ENCODE results near the gene BMP7.

The BMP7 gene

GRCh38 chr20:57190536-57191264 is 75.7 kb downstream of the BMP7 start:
- no peak for DNase-seq (ENCODE audit: low read depth)

DNA sequence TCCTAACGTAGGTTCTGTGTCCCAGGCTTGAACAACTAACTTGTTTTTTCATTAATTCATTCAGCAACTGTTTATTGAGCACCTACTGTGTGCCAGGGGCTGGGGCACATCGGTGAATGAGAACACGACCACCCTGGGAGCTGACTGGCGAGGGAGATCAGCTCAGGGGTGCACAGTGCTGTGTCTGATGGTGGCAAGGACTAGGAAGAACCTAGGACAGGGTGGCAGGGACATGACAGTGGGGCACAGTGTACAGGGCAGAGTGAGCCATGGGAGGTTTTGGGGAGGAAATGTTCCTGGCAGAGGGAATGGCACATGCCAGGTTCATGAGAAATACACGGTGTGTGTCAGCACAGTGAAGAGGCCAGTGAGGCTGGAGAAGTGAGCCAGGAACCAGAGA is 76.7 kb downstream of the BMP7 start:
- DNase-seq (ENCODE audit: low read depth) = no peak

GRCh38 chr20:57188576-57189079 is 77.8 kb downstream of the BMP7 start:
- DNase-seq (ENCODE audit: low read depth) = no peak

DNA sequence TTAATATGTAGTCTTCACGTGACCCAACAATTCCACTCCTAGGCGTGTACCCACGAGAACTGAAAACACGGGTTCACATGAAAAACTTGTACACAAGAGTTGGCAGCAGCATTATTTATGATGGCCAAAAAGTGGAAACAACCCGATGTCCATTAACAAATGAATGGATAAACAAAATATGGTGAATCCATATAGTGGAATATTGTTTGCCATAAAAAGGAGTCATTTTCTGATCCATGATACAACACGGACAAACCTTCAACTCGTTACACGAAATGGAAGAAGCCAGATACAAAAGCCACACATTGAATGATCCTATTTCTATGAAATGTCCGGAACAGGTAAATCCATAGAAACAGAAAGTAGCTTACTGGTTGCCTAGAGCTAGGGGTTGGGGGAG is 78.4 kb downstream of the BMP7 start:
- DNase-seq (ENCODE audit: low read depth) = no peak

DNA sequence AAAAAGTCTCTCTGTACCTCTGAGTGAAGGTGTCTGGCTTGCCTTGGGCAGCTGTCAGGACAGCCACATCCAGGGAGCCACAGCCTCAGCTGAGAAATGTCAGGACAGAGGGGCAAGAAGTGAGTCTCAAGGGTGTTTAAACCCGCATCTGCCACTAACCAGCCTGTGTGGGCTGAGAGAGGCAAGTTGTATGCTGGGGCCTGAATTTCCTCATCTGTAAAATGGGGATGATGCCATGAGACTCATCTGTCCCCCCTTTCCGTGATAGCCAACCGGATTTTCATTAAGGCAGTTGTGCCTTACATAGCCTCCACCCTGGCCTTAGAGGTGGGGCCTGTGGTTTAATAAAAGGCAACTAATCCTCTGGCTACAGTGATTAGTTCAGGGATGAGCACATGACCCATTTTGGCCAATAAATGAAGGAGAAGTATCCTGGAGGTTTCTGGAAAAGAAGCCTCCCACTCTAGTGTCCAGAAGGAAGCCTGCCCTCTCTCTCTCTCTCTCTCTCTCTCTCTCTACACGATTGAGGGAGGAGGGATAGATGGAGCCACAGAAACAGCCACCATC is 79.3 kb downstream of the BMP7 start:
- DNase-seq (ENCODE audit: low read depth) = no peak

GRCh38 chr20:57186192-57186591 is 80.2 kb downstream of the BMP7 start:
- no peak for DNase-seq (ENCODE audit: low read depth)

DNA sequence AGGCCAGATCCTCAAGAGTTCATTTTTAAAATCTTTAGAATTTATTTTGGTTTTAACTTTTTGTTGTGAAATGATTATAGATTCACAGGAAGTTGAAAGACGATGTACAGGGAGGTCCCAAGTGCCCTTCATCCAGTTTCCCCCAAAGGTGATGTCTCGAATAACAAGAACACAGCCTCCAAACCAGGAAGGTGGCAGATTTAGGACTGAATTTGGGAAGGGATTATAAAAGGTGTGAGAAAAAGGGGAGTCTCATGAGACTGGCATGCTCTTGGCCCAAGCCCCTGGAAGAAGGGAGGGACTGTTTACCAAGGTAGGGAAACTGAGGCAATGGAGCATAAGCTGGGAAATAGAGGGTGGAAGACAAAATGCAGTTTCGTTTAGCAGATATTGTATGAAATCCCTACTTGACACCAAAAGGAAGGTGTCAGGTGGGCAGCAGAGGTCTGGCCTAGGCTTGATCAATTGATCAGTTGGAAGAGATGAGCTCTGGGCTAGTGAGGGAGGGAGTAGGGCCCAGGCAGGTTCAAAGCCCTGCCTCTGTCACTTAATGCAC is 81.2 kb downstream of the BMP7 start:
- DNase-seq (ENCODE audit: low read depth) = no peak

DNA sequence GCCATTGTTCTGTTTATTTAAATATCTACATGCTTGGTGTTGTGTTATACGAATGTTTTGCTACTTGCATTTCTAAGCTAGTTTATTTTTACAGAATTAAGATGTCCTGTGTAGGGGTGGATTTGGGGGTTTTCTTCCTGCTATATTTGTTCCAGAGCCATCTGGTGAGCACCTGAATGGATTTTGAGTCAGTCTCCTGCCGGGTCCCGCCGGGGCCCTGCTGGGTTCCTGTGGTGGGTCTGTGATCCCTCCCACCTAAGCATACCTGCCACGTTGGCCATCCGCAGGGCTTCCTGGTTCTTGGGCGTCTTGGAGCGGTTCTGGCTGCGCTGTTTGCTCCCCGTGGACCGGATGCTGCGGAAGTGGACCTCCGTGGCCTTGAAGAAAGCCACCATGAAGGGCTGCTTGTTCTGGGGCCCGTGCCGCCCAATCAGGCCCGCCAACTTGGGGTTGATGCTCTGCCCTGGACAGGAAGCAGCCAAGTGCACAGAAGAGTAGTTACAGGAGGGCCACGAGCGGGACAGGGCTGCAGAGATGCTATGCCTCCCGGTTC is 82.9 kb downstream of the BMP7 start:
- no peak for DNase-seq (ENCODE audit: low read depth)

GRCh38 chr20:57181639-57182038 is 84.8 kb downstream of the BMP7 start:
- no peak for DNase-seq (ENCODE audit: low read depth)

- no peak for DNase-seq (ENCODE audit: low read depth)
These were observed 85.5 kb downstream of the BMP7 start for GRCh38 chr20:57180954-57181353.

DNA sequence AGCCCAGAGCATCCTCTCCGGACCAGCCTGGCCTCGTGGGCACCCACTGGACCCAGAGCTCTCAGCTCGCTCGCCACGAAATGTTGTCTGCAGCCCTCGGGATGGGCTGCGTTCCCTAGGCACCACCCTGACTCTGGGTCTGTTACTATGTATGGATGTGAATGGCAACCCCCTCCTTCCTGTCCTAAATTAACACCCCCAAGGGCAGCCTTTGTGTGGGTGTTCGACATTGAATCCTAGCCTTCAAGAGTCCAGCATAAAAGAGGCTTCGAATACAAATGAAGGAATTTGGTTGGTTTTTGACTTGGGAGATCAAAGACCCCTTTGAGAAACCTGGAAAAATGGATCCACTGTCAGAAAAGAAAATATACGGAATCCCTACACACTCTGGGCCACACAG is 86.1 kb downstream of the BMP7 start:
- no peak for DNase-seq (ENCODE audit: low read depth)

GRCh38 chr20:57179265-57179664 is 87.2 kb downstream of the BMP7 start:
- no peak for DNase-seq (ENCODE audit: low read depth)

DNA sequence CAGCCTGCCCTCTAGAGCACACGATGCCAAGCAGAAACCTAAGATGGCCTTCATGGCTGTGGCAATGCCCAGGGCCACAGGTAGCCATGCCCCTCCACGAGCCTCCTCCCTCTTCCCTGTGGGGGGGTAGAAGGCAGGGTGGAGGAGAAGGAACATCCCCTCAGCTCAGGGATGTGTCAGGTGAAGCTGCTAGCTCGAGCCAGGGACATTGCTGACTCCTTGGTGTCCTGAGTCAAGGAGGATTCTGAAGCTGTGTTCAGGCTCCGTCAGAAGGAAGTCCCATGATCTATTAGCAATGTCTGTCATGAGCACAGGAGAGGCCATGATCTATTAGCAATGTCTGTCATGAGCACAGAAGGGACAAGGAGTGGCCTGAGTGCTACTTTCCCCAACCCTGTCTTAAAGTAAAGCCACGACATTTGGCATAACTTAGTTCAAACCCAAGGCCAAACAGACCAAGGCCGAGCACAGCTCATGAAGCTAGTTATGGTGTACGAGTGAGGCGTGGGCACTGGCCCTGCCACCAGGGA is 87.8 kb downstream of the BMP7 start:
- no peak for DNase-seq (ENCODE audit: low read depth)

DNA sequence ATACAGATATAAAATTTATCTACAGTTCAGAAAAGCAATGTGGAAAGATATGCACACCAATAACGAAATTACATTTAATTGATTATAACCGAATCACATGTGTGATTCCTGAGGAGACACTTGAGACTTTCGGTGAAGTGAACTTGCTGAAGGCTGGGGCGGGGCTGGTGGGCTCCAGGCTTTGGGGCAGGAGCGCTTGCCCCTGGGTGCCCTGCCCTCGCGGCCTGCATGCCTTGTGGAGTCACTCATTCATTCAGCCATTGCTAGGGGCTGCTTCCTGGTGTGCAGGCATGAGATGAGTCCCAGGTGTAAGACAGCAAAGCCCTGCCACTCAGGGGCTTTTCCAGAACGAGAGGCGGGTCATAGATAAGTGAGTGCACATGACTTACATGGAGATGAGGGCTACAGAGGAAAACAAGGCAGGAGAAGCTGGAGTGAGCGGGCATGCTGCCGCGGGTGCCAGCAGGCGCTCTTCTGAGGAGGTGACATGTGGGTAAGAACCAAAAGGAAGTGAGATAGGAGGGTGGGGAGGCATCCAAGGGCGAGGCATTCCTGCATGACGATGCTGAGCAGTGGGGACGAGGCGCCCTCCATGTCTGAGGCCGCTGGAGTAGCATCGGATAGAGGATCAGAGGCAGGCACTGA is 88.7 kb downstream of the BMP7 start:
- no peak for DNase-seq (ENCODE audit: low read depth)

- DNase-seq (ENCODE audit: low read depth) = no peak
These were observed 89.6 kb downstream of the BMP7 start for GRCh38 chr20:57176842-57177241.

GRCh38 chr20:57175397-57176010 is 90.9 kb downstream of the BMP7 start:
- no peak for DNase-seq (ENCODE audit: low read depth)

GRCh38 chr20:57174737-57175136 is 91.7 kb downstream of the BMP7 start:
- DNase-seq (ENCODE audit: low read depth) = no peak

- no peak for DNase-seq (ENCODE audit: low read depth)
These were observed 92.5 kb downstream of the BMP7 start for GRCh38 chr20:57173986-57174385.

DNA sequence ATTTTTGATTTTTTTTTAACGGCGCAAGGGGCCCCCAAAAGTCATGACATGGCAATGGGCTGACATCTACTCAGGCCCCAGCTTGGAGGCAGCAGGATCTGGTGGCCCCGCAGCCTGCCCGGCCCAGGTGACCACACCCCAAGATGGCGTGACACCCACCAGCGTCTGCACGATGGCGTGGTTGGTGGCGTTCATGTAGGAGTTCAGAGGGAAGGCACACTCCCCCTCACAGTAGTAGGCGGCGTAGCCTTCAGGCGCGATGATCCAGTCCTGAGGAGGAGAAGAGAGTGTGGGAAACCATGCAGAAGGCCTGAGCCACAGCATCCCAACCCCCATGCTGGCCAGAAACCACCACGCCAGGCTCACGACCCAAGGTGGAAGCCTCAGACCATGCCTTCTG is 93.4 kb downstream of the BMP7 start:
- DNase-seq (ENCODE audit: low read depth) = no peak

- DNase-seq (ENCODE audit: low read depth) = no peak
These were observed 96.1 kb downstream of the BMP7 start for GRCh38 chr20:57170343-57170742.

GRCh38 chr20:57169162-57169561 is 97.3 kb downstream of the BMP7 start:
- no peak for DNase-seq (ENCODE audit: low read depth)

All from fibroblast of the conjunctiva (primary cell).